Aorta (tissue), 5 donors: ENCODE measurements around the gene ZNF8. TPM values are rescaled to one million over a fixed set of nuclear protein-coding genes. Genes with fewer than 3 reads are reported as not detected.
A peak's percentile ranks its signal among the peaks of the same experiment; 100 is the strongest.

Source experiments
- ATAC-seq: fragments of 200-7000 bp; cut with Tn5 transposase; one replicate; pipeline ENCODE4 v1.9.1; 2022; ENCODE audit warnings: moderate library complexity; ENCODE audit not compliant: low FRiP score
- DNase-seq, 2 donors: peaks; one replicate each; pipeline ENCODE4 v3.0.0-alpha.2; 2020
- H3K27ac ChIP-seq, 2 donors: one replicate each; pipeline ENCODE4 v1.5.1; 2013; ENCODE audit warnings: low read length in 2 of 2, mild to moderate bottlenecking in 2 of 2, moderate library complexity in 2 of 2, control low read depth in 1 of 2, inconsistent platforms in 1 of 2, low read depth in 1 of 2
- H3K27me3 ChIP-seq, 2 donors: one replicate each; pipeline ENCODE4 v1.6.1; 2013; ENCODE audit warnings: control low read depth in 1 of 2, low read length in 1 of 2, mild to moderate bottlenecking in 1 of 2, moderate library complexity in 1 of 2; ENCODE audit not compliant: insufficient read depth in 2 of 2, control insufficient read depth in 1 of 2
- H3K36me3 ChIP-seq, 2 donors: one replicate each; pipeline ENCODE4 v1.6.1; 2013; ENCODE audit warnings: control low read depth in 1 of 2, low read length in 1 of 2, mild to moderate bottlenecking in 1 of 2; ENCODE audit not compliant: insufficient read depth in 2 of 2, control insufficient read depth in 1 of 2
- H3K4me1 ChIP-seq, 2 donors: one replicate each; pipeline ENCODE4 v1.6.1; 2013; ENCODE audit warnings: low read length in 2 of 2, control low read depth in 1 of 2, mild to moderate bottlenecking in 1 of 2, moderate library complexity in 1 of 2; ENCODE audit not compliant: insufficient read depth in 2 of 2, control insufficient read depth in 1 of 2
- H3K4me3 ChIP-seq, 2 donors: one replicate each; pipeline ENCODE4 v1.5.1; 2013; ENCODE audit warnings: low read length in 2 of 2, control low read depth in 1 of 2, mild to moderate bottlenecking in 1 of 2
- H3K9me3 ChIP-seq: one replicate; pipeline ENCODE4 v1.6.1; 2013; ENCODE audit warnings: mild to moderate bottlenecking, low read length; ENCODE audit not compliant: control insufficient read depth
- WGBS, 2 donors: extraction: QIAGEN DNeasy Blood & Tissue Kit; methylation state at CpG; one replicate each; pipeline ENCODE4 v1.1.7; 2013; 5-methylcytosine and 5-hydroxymethylcytosine counted together
- intact Hi-C, 2 donors: fragments of 100-400 bp; cut with DNase I; formaldehyde crosslinking; loops; one replicate each; pipeline versions ENCODE4 v1.14.2 to v1.15.0; 2022
- polyA plus RNA-seq, 2 donors: library from polyadenylated mRNA; stranded (reverse); fragments of 200-250 nt; gene quantifications; one replicate each; pipeline ENCODE4 v1.2.3, GENCODE V29; 2013
- total RNA-seq, 2 donors: library from RNA; stranded (reverse); fragmentation: NEBNext Ultra II Directional; extraction: Animal tissue kit (Norgen Biotek cat#: 25700); gene quantifications; one replicate each; pipeline ENCODE4 v1.2.1, GENCODE V29; 2021
- donor health status: healthy with polysubstance abuse.
- donor health status: Bipolar disorder and iron deficiency.
- donor health status: DM: no; HTN: no; CAD: no.
- donor health status: DM: no; HTN: no; CAD: no.
- donor health status: DM: yes; HTN: yes; CAD: no.

Gene ZNF8
- total and polyA plus RNA-seq, 4 donors = 0.38 to 7.8 (median 3.9) TPM

GRCh38 chr19:58334691-58335249 lies 56.0 kb downstream of the ZNF8 start:
- WGBS, 2 donors = 94 to 95% methylated on average over 19 of the region's 19 CpGs
- H3K36me3 ChIP-seq = peaks cover 0 to 12% of the 10 kb centered on the region in 2 donors
- no peaks in the 10 kb centered on the region for H3K4me1 ChIP-seq
- no peak for ATAC-seq
- no peak overlapping the region for H3K27ac ChIP-seq
- no peaks in the 10 kb centered on the region for H3K27me3 ChIP-seq
- no peak overlapping the region for H3K4me3 ChIP-seq
- intact Hi-C loops = no loop called here
- H3K9me3 ChIP-seq = no peaks in the 10 kb centered on the region
- peak in 1 of 2 donors; percentile 59 for DNase-seq

GRCh38 chr19:58335630-58336029 lies 56.9 kb downstream of the ZNF8 start:
- H3K27me3 ChIP-seq = no peaks in the 10 kb centered on the region
- H3K4me3 ChIP-seq = no peak overlapping the region
- ATAC-seq (peak; percentile 26), DNase-seq (peak in 1 of 2 donors; percentile 31)
- H3K27ac ChIP-seq = no peak overlapping the region
- 73 to 79% methylated on average over 3 of the region's 3 CpGs for WGBS, 2 donors
- no peaks in the 10 kb centered on the region for H3K9me3 ChIP-seq
- H3K36me3 ChIP-seq = peaks cover 0 to 13% of the 10 kb centered on the region in 2 donors
- no peaks in the 10 kb centered on the region for H3K4me1 ChIP-seq
- intact Hi-C loops = no loop called here

- DNase-seq (peak in 1 of 2 donors; percentile 15), ATAC-seq (no peak)
- Histone ChIP-seq H3K27me3 (no peaks in the 10 kb centered on the region), H3K27ac (no peak overlapping the region), H3K9me3 (no peaks in the 10 kb centered on the region), H3K4me1 (no peaks in the 10 kb centered on the region), H3K36me3 (peaks cover 0 to 13% of the 10 kb centered on the region in 2 donors), H3K4me3 (no peak overlapping the region)
- 93 to 98% methylated on average over 1 of the region's 1 CpG for WGBS, 2 donors
- intact Hi-C loops = no loop called here
These were observed 57.5 kb downstream of the ZNF8 start for GRCh38 chr19:58336216-58336615.

GRCh38 chr19:58336820-58337219 lies 58.1 kb downstream of the ZNF8 start:
- Histone ChIP-seq H3K4me3 (no peak overlapping the region), H3K9me3 (no peaks in the 10 kb centered on the region), H3K4me1 (no peaks in the 10 kb centered on the region), H3K27me3 (no peaks in the 10 kb centered on the region), H3K27ac (no peak overlapping the region), H3K36me3 (peaks cover 0 to 14% of the 10 kb centered on the region in 2 donors)
- WGBS, 2 donors = 95 to 96% methylated on average over 4 of the region's 4 CpGs
- DNase-seq (peak in 1 of 2 donors; percentile 16), ATAC-seq (no peak)
- intact Hi-C loops = no loop called here

GRCh38 chr19:58338336-58338735 lies 59.6 kb downstream of the ZNF8 start:
- WGBS, 2 donors = 97 to 99% methylated on average over 11 of the region's 11 CpGs
- peaks cover 0 to 14% of the 10 kb centered on the region in 2 donors for H3K36me3 ChIP-seq

GRCh38 chr19:58338825-58339558 lies 60.2 kb downstream of the ZNF8 start:
- Histone ChIP-seq H3K27ac (no peak overlapping the region), H3K4me3 (no peak overlapping the region), H3K36me3 (peaks cover 0 to 14% of the 10 kb centered on the region in 2 donors), H3K9me3 (no peaks in the 10 kb centered on the region), H3K4me1 (no peaks in the 10 kb centered on the region), H3K27me3 (no peaks in the 10 kb centered on the region)
- WGBS, 2 donors = 76 to 77% methylated on average over 30 of the region's 30 CpGs
- ATAC-seq (no peak), DNase-seq (no peak)
- intact Hi-C loops = no loop called here

More at GRCh38 chr19:58338336-58338735, 59.6 kb downstream of the ZNF8 start:
- Histone ChIP-seq H3K9me3 (no peaks in the 10 kb centered on the region), H3K4me1 (no peaks in the 10 kb centered on the region), H3K27me3 (no peaks in the 10 kb centered on the region), H3K27ac (no peak overlapping the region), H3K4me3 (no peak overlapping the region)
- DNase-seq = peak in 1 of 2 donors; percentile 52
- ATAC-seq = no peak
- intact Hi-C loops = no loop called here

GRCh38 chr19:58345558-58345957 lies 66.8 kb downstream of the ZNF8 start:
- intact Hi-C loops = no loop called here
- DNase-seq = peak in 1 of 2 donors; percentile 3
- no peaks in the 10 kb centered on the region for H3K27me3 ChIP-seq

GRCh38 chr19:58346961-58347929 lies 68.5 kb downstream of the ZNF8 start:
- Histone ChIP-seq H3K4me1 (no peaks in the 10 kb centered on the region), H3K27me3 (no peaks in the 10 kb centered on the region), H3K27ac (no peak overlapping the region), H3K36me3 (no peaks in the 10 kb centered on the region), H3K9me3 (no peaks in the 10 kb centered on the region), H3K4me3 (peak overlapping the region in 1 of 2 donors; percentile 48)
- peak; percentile 76 to 81 for DNase-seq
- intact Hi-C loops = no loop called here
- 1 to 3% methylated on average over 72 to 82 of the region's 82 CpGs for WGBS, 2 donors
- peak; percentile 93 for ATAC-seq

More at GRCh38 chr19:58345558-58345957, 66.8 kb downstream of the ZNF8 start:
- ATAC-seq = no peak
- Histone ChIP-seq H3K4me3 (no peak overlapping the region), H3K9me3 (no peaks in the 10 kb centered on the region), H3K4me1 (no peaks in the 10 kb centered on the region), H3K36me3 (peaks cover 0 to 1% of the 10 kb centered on the region in 2 donors), H3K27ac (no peak overlapping the region)
- WGBS, 2 donors = 69 to 70% methylated on average over 5 of the region's 5 CpGs
